GM21717 (cell line): ENCODE data around the gene LPAR1.

Experiments used
- ATAC-seq: cut with Tn5 transposase; IDR thresholded peaks from one replicate; pipeline ENCODE4 v1.9.1; 2021; ENCODE audit warnings: mild to moderate bottlenecking, moderate library complexity; ENCODE audit not compliant: unreplicated experiment

LPAR1 gene

DNA sequence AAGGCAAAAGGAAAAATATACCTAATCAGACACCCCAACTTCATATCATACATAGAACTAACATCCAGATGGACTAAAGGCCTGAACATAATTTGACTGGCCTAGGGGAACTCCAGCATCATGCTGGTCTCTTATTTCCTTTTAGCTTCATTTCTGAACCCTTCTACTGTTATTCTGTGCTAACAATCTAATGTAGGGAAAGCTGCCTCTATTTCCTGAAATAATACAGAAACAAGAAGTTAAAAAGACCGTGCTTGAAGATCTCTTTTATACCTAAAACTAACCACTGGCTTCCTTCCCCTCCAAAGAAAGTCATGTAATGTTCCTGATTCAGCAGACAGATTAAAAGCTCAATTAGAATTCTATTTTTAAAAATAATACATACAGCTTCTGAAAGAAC is 36.7 kb downstream of the LPAR1 start:
- ATAC-seq: no peak

DNA sequence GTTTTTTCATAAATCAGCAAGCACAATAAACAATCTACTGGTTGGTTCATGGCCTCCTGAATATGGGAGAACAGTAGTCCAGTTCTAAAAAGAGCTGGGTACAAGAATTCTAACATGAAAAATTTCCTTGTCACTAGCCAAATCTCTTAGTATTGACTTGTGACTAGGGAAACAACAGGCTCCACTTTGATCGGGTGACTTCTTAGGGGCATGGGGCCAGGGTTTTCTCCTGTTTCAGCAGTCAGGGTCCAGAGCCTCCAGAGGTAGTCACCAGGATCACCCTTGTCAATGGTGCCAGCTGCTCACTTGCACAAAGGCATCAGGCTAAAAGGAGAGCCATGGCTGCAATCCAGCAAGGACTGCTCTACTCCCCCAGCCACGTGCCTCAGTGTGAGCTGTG is 38.1 kb downstream of the LPAR1 start:
- no peak for ATAC-seq

DNA sequence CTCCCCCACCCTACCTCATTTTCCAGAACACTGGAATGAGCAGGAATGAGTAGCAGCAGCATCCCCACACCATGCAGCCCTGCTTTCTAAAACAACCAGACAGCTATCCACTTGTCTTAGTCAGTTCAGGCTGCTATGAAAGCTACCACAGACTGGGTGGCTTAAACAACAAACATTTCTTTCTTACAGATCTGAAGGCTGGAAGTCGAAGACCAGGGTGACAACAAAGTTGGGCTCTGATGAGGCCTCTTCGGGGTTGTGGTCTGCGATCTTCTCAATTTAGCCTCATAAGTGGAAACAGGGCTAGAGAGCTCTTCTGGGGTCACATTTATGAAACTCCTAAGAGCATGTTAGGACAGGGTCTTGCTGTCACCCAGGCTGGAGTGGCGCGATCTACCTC is 38.9 kb downstream of the LPAR1 start:
- no peak for ATAC-seq

DNA sequence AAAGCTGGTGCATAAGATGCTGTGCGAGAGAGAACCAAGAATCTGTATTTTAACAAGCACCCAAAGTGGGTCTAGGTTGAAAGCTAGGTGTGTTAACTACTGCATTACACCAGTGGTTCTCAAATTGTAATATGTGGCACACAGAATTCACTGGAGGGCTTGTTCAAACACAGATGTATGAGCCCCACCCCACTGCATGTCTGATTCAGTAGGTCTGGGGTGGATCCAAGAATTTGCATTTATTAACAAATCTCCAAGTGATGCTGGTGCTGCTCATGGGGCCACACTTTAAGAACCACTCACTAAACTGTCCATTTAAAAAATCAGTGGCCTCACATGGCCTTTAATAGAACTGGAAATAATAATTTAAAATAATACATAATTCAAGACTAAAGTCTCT is 40.4 kb downstream of the LPAR1 start:
- ATAC-seq: no peak

DNA sequence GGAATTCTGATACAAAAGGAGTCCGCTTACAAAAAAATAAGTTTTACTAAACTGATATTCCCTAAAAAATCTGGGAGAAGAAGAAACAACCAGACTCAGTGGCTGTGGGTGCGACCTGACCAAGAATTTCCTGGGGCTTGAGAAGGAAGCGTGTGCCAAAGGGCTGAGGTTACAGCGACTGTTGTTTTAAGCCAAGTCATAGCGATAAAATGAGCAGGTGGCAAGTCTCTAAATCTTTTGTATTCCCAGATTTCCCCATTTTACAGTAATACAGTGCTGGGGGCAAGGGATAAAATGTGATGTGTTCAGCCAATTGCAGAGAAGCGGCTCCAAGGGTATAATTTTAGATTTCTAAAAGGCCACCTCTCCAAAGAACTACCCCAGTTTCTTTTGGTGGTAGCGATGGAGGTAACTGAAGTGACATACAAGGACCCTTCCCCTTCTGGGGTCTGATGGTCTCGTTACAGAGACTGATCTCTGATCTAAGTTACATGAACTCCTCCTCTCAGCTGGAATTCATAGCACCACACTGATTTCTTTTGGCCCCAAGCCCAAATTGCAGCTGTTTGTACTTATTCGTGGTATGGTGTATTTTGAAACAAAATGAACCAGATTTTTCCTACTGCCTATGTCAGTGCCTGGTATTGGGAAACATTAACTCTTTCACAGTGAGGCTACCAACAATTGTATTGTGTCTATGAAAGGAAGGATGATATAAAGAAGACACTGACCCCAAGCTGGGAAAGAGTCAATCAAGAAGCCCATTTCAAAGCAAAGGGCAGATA is 41.6 kb downstream of the LPAR1 start:
- ATAC-seq: no peak

DNA sequence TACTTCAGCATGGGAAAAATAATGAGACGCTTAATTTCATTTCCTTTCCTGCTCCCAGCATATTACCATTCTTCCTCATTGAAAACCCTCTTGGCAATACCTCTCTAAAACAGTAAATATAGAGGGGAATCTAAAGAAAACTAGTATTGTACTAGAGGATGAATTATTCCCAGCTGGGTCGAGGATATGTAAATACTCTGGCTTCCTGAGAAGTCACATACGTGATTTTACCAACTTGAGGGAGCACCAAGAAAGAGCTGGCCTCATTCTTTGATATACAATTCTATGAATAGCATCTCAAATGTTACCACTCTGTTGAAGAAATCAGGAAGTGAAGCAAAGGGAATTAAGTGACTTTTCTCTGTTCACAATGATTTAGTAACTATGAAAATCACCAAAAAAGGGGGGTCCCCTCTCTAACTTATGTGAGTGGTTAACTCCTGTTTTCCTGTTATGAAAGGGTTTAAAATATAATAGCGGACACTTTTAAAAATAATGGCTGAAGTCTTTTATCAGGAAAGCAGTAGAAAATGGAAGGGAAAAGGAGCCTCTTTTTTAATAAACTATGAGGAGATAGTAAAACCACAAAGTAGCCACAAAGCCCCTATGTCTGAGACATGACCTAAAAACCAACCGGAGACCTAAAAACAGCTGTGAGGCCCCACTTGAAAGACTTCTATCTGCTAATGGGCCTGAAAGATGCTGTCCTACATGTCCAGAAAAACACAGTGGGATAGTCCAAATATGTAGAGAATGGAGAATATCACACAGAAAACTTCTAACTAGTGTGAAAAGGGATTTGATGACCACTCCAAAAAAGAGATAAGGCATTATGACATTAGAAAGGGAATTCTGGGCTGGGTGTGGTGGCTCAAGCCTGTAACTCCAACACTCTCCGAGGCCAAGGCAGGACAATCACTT is 42.6 kb downstream of the LPAR1 start:
- ATAC-seq: no peak

DNA sequence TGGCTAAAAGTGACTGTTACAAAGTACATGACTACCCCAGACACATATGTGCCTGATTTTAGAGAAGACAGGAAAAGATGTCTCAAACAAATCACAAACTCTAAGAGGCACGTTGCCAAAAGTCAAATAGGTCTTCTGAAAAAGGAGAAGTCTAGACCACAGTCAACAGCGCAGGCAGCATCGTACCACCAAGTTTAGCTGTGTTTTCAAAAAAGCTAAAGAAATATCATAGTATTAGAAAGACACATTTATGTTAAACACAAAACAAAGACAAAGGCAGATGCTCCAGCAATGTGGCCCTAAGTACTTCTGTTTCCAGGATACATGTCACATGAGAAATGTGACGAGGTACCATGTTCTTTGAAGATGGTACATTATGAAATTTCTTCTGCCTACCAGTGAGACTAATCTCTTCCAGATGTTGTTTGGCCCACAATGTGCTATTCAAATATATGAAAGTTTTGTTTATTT is 43.5 kb downstream of the LPAR1 start:
- no peak for ATAC-seq

DNA sequence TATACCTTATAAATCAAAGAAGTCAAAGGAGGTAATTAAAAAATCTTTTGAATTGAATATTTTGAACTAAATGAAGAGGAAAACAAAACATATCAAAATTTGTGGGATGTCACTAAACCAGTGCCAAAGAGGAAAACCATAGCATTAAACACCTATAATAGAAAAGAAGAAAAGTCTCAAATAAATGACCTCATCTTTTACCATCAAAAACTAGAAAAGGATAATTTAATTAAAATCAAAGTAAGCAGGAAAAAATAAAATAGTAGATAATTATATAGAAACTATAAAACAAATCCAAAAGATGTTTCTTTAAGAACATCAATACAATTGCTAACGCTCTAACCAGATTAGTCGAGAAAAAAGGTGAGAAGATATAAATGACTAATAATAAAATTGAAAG is 47.8 kb downstream of the LPAR1 start:
- ATAC-seq: no peak

DNA sequence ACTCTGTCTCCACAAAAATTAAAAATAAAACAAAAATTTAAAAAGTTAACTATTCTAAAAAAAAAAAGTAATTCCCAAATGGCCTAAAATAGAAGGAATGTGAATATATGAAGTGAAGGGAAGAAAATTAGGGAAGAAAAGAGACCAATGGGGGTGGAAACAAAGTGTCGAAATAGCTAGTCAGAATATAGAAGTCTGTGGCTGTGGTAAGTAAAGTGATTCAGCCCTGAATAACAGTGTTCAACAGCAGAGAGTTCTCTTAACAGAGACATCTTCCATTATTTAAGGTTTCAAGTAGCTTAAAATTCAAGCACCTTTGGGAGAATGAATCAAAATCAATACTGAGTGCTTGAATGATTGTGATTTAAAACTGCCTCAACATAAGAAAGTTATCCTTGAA is 51.7 kb downstream of the LPAR1 start:
- ATAC-seq: no peak

DNA sequence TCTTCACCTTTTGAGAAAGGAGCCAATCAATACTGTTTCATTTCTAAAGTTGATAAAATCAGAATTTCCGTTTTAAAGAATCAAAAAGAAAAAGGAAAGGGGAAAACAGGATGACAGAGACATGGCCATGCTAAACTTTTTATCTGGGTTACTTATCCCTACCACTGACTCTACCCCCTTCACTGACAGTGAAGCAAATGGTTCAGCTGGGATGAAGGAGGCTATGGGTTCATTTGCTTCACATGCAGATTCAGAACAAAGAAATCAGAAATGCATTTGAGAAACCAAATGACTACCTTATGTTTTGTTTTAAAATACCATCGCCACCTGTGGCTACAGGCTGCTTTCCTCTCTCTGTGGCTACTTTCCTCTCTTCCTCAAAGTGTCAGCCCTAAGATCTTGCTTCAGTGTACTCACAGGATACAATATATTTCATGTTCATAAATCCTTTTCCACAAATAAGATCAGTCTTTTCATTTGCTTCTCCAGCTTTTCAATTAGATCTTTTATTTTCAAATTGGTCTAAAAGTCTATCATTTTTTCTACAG is 53.3 kb downstream of the LPAR1 start:
- ATAC-seq: no peak

DNA sequence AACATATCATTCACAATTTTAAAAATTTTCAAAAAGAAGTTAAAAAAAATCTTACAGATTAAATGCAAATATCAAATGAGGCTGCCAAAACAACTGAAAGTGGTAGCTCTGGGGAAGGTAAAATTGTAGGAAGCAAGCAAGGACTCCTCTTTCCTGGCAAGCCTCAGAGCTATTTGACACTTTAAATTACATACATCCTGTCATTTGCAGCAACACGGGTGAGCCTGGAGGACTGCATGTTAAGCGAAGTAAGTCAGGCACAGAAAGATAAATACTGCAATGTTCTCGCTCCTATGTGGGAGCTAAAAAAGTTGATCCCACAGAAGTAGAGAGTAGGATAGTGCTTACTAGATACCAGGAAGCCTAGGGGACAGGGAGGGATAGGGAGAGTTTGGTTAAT is 58.0 kb downstream of the LPAR1 start:
- ATAC-seq: no peak

DNA sequence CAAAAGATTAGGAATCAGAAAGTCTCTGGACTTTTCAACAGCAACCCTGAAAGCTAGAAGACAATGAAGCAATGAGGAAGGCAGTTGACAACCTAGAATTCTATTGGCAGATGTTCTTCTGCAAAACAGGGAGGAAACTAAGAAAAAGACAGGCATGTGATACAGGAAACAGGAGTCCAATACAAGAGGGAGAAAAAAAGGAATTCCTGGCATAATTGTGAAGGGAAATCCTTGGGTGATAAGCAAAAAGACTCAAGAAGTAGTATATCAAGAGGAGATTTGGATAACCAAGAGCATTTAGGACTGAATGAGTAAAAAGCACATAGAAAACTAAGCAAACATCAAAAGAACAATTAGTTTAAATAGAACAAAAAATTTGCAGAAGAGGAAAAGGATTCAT is 58.6 kb downstream of the LPAR1 start:
- no peak for ATAC-seq

DNA sequence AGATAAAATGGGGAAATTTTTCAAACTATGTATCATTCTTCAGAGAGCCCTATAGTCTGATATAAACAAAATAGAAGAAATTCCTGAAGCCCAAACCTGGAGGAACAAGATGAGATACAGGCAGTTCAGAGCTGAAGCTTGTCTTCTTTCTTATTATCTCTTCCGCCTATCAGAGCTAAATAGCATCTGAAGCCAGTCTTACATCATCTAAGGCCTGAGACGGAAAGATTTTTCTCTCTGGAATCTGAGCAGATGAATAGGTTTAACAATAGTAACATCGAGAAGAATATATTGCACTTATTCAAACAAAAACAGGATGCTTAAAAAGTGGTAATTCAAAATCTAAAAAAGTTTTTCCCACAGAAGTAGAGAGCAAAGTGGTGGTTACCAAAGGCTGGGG is 59.8 kb downstream of the LPAR1 start:
- no peak for ATAC-seq

DNA sequence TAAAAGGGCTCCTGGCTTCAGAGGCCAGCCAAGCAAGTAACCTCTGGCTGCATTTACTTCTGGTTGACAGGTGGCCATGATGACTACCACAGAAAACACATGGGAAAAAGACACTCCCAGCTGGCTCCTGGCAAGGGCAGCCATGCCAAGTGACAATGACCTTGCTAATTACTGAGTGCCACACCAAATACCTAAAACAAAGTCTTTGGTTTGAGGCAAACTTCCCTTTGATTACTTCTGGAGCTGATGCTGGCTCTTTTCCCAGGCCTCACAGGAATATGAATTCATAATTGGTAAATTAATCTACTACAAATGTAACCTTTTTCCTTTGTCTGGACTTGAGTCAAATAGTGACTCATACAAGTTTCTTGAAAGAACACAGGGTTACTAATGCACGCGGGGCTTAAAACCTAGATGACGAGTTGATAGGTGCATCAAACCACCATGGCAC is 61.0 kb downstream of the LPAR1 start:
- no peak for ATAC-seq

DNA sequence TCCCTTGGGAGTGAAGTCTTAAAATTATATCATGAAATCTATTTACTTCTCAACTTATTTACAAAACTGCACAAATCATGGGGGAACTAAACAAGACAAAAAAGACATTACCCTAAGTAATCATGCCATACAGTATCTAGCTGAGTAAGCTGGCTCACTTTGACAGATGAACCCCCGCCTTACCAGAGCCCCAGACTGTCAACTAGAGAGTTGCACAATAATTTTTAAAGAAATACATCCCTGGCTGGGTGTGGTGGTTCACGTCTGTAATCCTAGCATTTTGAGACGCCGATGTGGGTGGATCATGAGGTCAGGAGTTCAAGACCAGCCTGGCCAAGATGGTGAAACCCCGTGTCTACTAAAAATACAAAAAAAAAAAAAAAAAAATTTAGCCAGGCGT is 62.3 kb downstream of the LPAR1 start:
- no peak for ATAC-seq

DNA sequence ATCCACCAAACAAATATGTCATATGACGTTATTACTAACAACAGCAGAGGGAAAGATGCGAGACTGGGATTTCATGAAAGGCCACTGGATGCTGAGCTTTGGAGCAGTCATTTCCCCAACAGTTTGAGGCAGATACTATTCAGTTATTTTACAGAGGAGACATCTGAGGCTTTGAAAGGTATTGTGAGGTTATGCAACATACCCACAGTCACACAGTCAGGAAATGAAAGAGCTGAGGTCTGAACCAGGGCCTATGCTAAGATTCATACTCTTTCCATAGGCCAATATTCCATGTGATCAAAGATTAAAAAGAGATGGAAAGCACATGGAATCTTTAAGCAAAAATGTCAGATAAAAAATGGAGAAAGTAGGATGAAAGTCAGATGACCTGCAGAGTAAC is 63.0 kb downstream of the LPAR1 start:
- ATAC-seq: no peak

DNA sequence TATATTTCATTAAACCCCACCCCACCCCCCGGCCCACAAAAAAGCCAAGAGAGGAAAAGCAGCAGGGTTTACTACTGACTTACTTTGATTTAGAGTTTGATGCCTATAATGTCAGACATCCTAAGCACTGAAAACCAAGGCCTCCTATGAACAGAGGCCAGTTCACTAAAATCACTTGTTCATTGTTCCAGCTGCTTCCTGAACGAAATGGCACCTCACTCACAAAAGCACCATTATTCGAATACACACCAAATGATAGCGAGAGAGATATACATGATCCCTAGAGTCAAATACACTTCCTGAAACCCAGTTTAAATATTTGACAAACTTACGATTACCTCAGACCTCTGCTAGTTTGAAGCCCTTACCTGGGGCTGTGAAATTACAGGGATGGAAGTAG is 66.6 kb downstream of the LPAR1 start:
- no peak for ATAC-seq

DNA sequence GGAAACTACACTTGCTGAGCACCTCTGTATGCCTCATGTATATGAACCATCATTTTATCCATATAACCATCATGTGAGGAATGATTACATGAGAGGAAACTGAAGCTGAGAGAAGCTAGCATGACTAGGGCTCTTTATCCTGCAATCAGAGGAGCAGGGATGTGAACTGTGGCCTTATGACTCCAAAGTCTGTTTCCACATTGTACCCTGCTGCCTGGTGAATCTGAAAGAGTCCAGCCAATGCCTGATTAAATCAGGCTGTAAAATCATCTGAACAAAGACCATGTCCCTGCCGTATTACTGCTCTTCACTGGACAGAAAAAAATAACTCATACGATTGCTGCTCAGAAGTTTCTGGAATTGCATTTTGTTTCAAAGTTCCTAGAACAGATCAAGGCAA is 67.0 kb downstream of the LPAR1 start:
- no peak for ATAC-seq

DNA sequence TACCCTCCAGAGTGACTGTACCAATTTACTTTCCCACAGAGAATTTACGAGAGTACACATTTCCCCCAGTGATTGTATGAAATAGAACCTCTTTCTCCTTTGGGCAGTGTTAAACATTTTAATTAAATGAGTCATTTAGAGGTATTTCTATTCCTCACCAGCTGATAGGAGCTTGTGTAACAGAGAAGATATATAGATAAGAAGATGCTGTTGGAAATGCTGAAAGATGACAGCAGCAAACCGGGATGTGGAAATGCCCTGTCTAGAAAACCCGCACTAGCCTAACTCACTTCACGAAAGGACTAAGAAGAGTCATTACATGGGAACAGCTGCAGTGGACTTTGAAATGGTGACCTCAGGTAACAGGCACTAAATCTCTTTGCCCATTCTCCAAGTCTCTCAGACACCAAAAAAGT is 68.3 kb downstream of the LPAR1 start:
- ATAC-seq: no peak

DNA sequence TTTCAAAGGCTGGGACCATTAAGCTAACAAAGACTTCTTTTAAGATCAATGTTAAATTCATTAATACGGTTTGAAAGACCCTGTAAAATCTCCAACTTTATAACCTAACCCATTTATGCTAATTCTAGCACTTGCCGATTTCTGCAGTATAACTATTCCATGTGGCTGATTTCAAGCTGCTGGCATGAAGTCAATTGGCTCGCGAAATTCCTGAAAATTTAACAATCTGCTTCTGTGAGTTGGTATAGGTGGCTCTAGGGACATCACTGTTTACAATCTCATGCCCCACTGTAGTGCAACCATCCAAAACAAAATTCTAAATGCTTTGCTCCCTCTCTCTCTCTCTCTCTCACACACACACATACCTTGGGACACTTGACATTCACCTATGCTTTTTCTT is 70.2 kb downstream of the LPAR1 start:
- no peak for ATAC-seq

DNA sequence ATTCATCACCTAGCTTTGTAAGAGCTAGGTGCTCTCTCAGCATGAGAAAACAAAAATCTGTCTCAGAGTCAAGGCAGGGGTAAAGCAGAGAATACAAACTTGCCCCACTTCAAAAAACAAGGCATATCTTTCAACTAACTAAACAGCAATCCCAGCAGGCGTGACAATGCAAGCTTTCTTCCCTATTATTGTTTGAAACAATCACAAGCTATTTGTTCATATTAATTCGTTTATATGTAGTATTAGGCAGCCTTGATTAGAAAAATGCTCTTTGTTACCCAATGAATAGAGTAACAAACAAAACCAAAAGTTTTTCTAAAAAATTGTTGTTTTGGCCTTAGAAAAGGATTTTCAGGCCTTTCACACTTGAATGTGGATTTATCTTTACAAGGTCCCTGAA is 71.1 kb downstream of the LPAR1 start:
- no peak for ATAC-seq

DNA sequence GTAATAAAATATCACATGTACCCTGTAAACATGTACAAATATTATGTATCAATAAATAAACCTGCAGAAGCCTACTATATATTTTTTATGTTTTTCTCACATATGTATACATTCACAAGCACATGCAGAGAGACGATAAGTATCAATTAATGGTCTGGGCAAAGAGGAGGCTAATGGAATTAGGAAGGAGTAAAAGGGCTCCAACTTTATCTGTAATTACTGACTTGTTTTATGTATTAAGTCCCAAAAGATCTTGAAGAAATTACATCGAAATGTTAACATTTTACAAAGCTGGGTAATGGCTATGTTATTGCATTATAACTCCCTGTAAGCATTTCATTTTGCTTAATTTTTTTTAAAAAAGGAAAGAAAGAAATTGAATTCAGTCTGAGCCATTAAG is 78.0 kb downstream of the LPAR1 start:
- ATAC-seq: no peak
